HAP-1 (cell line): ENCODE data around the gene DDX51.
A peak's percentile ranks its signal among the peaks of the same experiment; 100 is the strongest.

Experiments used
- DNase-seq, 2 experiments: peaks; one replicate each; pipeline ENCODE4 v3.0.0-alpha.2; 2016 to 2020; ENCODE audit warnings: low spot score in 2 of 2
- H3K27me3 ChIP-seq: fragments of 250-450 bp; sonication (Bioruptor Pico); 2 replicates; pipeline ENCODE4 v1.5.1; 2020; ENCODE audit warnings: low read depth, mild to moderate bottlenecking, moderate library complexity
- H3K36me3 ChIP-seq: fragments of 250-450 bp; sonication (Bioruptor Pico); replicated peaks from 2 replicates; pipeline ENCODE4 v1.5.1; 2020; ENCODE audit warnings: mild to moderate bottlenecking
- H3K4me1 ChIP-seq: fragments of 250-450 bp; sonication (Bioruptor Pico); 2 replicates; pipeline ENCODE4 v1.5.1; 2020; ENCODE audit warnings: mild to moderate bottlenecking
- H3K4me3 ChIP-seq: fragments of 250-450 bp; sonication (Bioruptor Pico); 2 replicates; pipeline ENCODE4 v1.5.1; 2020; ENCODE audit warnings: mild to moderate bottlenecking, moderate library complexity
- H3K9me3 ChIP-seq: fragments of 250-450 bp; sonication (Bioruptor Pico); 2 replicates; pipeline ENCODE4 v1.5.1; 2020; ENCODE audit warnings: mild to moderate bottlenecking, moderate library complexity
- in situ Hi-C: fragments of 300-500 bp; cut with MboI; formaldehyde crosslinking; loops from 3 replicates; pipeline ENCODE4 v1.14.3; 2020; ENCODE audit warnings: low sequenced_read_pairs, inconsistent platforms, mixed read lengths

The DDX51 gene

GRCh38 chr12:132144115-132144809 lies at the start of gene DDX51, which contains the start of gene NOC4L:
Gene DDX51 (minus strand): TSS chr12:132144319. CDS start chr12:132144296, 23 bp downstream.
Gene NOC4L (plus strand): TSS chr12:132144457. CDS start chr12:132144489, 32 bp downstream.
- H3K4me3 ChIP-seq = peak within 1 kb of the TSS; percentile 79
- H3K4me1 ChIP-seq = 0 out of 2 replicates have a peak, but pooled peaks cover 3% of the 10 kb centered on the region
- H3K36me3 ChIP-seq = peaks cover 50% of the 10 kb centered on the region
- H3K9me3 ChIP-seq = no peaks in the 10 kb centered on the region
- DNase-seq = peak; percentile 77 to 94
- no peaks in the 10 kb centered on the region for H3K27me3 ChIP-seq
- in situ Hi-C loops = no loop called here

GRCh38 chr12:132191715-132192553 lies 47.8 kb upstream of the DDX51 start:
- H3K4me3 ChIP-seq = no peak overlapping the region
- H3K9me3 ChIP-seq = 0 out of 2 replicates have a peak, but pooled peaks cover 3% of the 10 kb centered on the region
- no peaks in the 10 kb centered on the region for H3K27me3 ChIP-seq
- in situ Hi-C loops = no loop called here
- H3K36me3 ChIP-seq = no peaks in the 10 kb centered on the region
- H3K4me1 ChIP-seq = peaks cover 16% of the 10 kb centered on the region
- DNase-seq = no peak

- DNase-seq = no peak
- H3K9me3 ChIP-seq = 0 out of 2 replicates have a peak, but pooled peaks cover 3% of the 10 kb centered on the region
- H3K4me1 ChIP-seq = peaks cover 8% of the 10 kb centered on the region
- H3K27me3 ChIP-seq = no peaks in the 10 kb centered on the region
- H3K4me3 ChIP-seq = no peak overlapping the region
- H3K36me3 ChIP-seq = no peaks in the 10 kb centered on the region
- in situ Hi-C loops = no loop called here
Observed at GRCh38 chr12:132190834-132191500, 46.8 kb upstream of the DDX51 start.

GRCh38 chr12:132190012-132190755 lies 46.1 kb upstream of the DDX51 start:
- peaks cover 7% of the 10 kb centered on the region for H3K4me1 ChIP-seq
- 0 out of 2 replicates have a peak, but pooled peaks cover 3% of the 10 kb centered on the region for H3K9me3 ChIP-seq
- peak overlapping the region; percentile 33 for H3K4me3 ChIP-seq
- 0 out of 2 replicates have a peak, but pooled peaks cover 3% of the 10 kb centered on the region for H3K27me3 ChIP-seq
- no peaks in the 10 kb centered on the region for H3K36me3 ChIP-seq
- DNase-seq = peak in 1 of 2 experiments; percentile 50
- in situ Hi-C loops = no loop called here

- Histone ChIP-seq H3K9me3 (0 out of 2 replicates have a peak, but pooled peaks cover 3% of the 10 kb centered on the region), H3K4me1 (peaks cover 7% of the 10 kb centered on the region), H3K4me3 (peak overlapping the region; percentile 33), H3K27me3 (peaks cover 3% of the 10 kb centered on the region; the same call in 1 of the 2 replicates), H3K36me3 (no peaks in the 10 kb centered on the region)
- in situ Hi-C loops = no loop called here
- DNase-seq = peak; percentile 87 to 95
Observed at GRCh38 chr12:132189378-132190011, 45.4 kb upstream of the DDX51 start.

GRCh38 chr12:132188916-132189325 lies 44.8 kb upstream of the DDX51 start:
- Histone ChIP-seq H3K4me1 (peaks cover 7% of the 10 kb centered on the region), H3K27me3 (peaks cover 7% of the 10 kb centered on the region; the same call in 1 of the 2 replicates), H3K36me3 (no peaks in the 10 kb centered on the region), H3K4me3 (peak overlapping the region; percentile 33), H3K9me3 (0 out of 2 replicates have a peak, but pooled peaks cover 1% of the 10 kb centered on the region)
- in situ Hi-C loops = no loop called here
- no peak for DNase-seq

- peaks cover 7% of the 10 kb centered on the region for H3K4me1 ChIP-seq
- no peaks in the 10 kb centered on the region for H3K9me3 ChIP-seq
- in situ Hi-C loops = no loop called here
- peak overlapping the region; percentile 33; the same call in 1 of the 2 replicates for H3K4me3 ChIP-seq
- H3K36me3 ChIP-seq = no peaks in the 10 kb centered on the region
- DNase-seq = no peak
- H3K27me3 ChIP-seq = peaks cover 9% of the 10 kb centered on the region; the same call in 1 of the 2 replicates
Observed at GRCh38 chr12:132188451-132188901, 44.4 kb upstream of the DDX51 start.

GRCh38 chr12:132187646-132188450 lies 43.7 kb upstream of the DDX51 start:
- no peak for DNase-seq
- peaks cover 7% of the 10 kb centered on the region for H3K4me1 ChIP-seq
- no peak overlapping the region for H3K4me3 ChIP-seq
- no peaks in the 10 kb centered on the region for H3K9me3 ChIP-seq
- no peaks in the 10 kb centered on the region for H3K36me3 ChIP-seq
- in situ Hi-C loops = no loop called here
- peaks cover 11% of the 10 kb centered on the region; the same call in 1 of the 2 replicates for H3K27me3 ChIP-seq

- H3K4me1 ChIP-seq = peaks cover 7% of the 10 kb centered on the region
- H3K4me3 ChIP-seq = no peak overlapping the region
- no peaks in the 10 kb centered on the region for H3K9me3 ChIP-seq
- no peaks in the 10 kb centered on the region for H3K36me3 ChIP-seq
- no peak for DNase-seq
- H3K27me3 ChIP-seq = peaks cover 11% of the 10 kb centered on the region; the same call in 1 of the 2 replicates
- in situ Hi-C loops = no loop called here
Observed at GRCh38 chr12:132186857-132187620, 42.9 kb upstream of the DDX51 start.

GRCh38 chr12:132186208-132186856 lies 42.2 kb upstream of the DDX51 start:
- in situ Hi-C loops = no loop called here
- no peak overlapping the region for H3K4me3 ChIP-seq
- peaks cover 11% of the 10 kb centered on the region; the same call in 1 of the 2 replicates for H3K27me3 ChIP-seq
- H3K4me1 ChIP-seq = peaks cover 7% of the 10 kb centered on the region
- H3K9me3 ChIP-seq = no peaks in the 10 kb centered on the region
- H3K36me3 ChIP-seq = no peaks in the 10 kb centered on the region
- no peak for DNase-seq

GRCh38 chr12:132185705-132186104 lies 41.6 kb upstream of the DDX51 start:
- in situ Hi-C loops = no loop called here
- no peak for DNase-seq
- Histone ChIP-seq H3K36me3 (no peaks in the 10 kb centered on the region), H3K4me3 (no peak overlapping the region), H3K4me1 (peaks cover 7% of the 10 kb centered on the region), H3K27me3 (peaks cover 11% of the 10 kb centered on the region; the same call in 1 of the 2 replicates), H3K9me3 (no peaks in the 10 kb centered on the region)
